AG04449 (cell line): ENCODE results near the gene PLEKHD1.

Experiments
- CTCF ChIA-PET: fragments of 350-600 bp; formaldehyde crosslinking; extraction: SDS; loops from one replicate; lab custom pipeline; 2021; ENCODE audit warnings: antibody characterized with exemption; lab: Yijun Ruan, JAX
- POLR2A ChIA-PET: fragments of 400-600, 350-600 bp; formaldehyde crosslinking; extraction: SDS; loops from one replicate; lab custom pipeline; 2020; ENCODE audit warnings: antibody characterized with exemption, inconsistent platforms; lab: Yijun Ruan, JAX
- DNase-seq: peaks from one replicate; pipeline ENCODE4 v3.0.0-alpha.2; 2010; ENCODE audit warnings: low read depth, low spot score
- H3K4me3 ChIP-seq: 2 replicates; pipeline ENCODE4 v1.5.1; 2011; ENCODE audit warnings: low read depth, mild to moderate bottlenecking, control low read depth, low read length
- TF ChIP-seq, protein P1 (sequence below): IDR thresholded peaks from one replicate; pipeline ENCODE4 v1.5.1; 2011; ENCODE audit warnings: mild to moderate bottlenecking, moderate library complexity, low read length, control low read depth, inconsistent platforms; ENCODE audit not compliant: insufficient read depth; ENCODE audit errors: missing control alignments

Gene PLEKHD1

DNA sequence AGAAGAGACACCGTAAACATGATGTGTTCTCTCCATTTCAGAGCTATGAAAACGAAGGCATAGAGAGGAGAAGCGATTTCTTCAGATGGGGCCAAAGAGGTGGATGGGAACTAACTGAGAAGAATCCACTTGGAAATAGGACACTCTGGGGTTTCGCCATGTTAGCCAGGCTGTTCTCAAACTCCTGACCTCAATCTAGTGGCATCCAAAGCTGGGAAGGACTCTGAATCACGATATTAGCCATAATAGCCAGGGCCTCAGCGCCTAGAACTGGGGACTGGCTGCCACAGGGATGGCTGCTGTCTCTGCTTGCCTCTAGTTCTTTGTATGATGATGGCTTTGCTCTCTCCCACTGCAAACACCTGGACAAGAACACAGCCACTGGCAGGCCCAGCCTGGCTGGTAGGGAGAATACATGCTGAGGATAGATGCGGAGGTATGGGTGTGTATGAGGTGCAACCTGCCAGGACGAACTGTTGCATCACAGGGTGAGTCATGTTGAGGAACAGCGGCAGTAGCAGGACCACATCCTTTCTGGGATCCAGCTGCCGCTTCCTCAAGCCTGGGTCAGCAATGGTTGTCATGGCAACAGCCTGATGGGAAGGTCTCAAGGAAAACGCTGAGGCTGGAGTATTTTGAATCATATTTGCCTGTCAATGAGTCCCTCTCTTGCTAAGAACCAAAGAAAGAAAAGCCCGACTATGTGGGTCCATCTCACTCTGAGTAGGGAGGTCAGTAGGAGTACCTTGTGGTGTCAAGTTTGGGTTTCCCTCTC is 59.0 kb downstream of the PLEKHD1 start:
- H3K4me3 ChIP-seq: no peak overlapping the region
- CTCF ChIA-PET: interaction anchor here (0.9 to 5.8 kb wide), 7 partner anchors 8 to 301 kb away, joined by 3 to 32 read pairs (median 3); partner anchors contain the start of gene CCDC177
- TF ChIP-seq, protein P1, sequence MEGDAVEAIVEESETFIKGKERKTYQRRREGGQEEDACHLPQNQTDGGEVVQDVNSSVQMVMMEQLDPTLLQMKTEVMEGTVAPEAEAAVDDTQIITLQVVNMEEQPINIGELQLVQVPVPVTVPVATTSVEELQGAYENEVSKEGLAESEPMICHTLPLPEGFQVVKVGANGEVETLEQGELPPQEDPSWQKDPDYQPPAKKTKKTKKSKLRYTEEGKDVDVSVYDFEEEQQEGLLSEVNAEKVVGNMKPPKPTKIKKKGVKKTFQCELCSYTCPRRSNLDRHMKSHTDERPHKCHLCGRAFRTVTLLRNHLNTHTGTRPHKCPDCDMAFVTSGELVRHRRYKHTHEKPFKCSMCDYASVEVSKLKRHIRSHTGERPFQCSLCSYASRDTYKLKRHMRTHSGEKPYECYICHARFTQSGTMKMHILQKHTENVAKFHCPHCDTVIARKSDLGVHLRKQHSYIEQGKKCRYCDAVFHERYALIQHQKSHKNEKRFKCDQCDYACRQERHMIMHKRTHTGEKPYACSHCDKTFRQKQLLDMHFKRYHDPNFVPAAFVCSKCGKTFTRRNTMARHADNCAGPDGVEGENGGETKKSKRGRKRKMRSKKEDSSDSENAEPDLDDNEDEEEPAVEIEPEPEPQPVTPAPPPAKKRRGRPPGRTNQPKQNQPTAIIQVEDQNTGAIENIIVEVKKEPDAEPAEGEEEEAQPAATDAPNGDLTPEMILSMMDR: no peak
- DNase-seq: no peak
- POLR2A ChIA-PET: no interaction called here

DNA sequence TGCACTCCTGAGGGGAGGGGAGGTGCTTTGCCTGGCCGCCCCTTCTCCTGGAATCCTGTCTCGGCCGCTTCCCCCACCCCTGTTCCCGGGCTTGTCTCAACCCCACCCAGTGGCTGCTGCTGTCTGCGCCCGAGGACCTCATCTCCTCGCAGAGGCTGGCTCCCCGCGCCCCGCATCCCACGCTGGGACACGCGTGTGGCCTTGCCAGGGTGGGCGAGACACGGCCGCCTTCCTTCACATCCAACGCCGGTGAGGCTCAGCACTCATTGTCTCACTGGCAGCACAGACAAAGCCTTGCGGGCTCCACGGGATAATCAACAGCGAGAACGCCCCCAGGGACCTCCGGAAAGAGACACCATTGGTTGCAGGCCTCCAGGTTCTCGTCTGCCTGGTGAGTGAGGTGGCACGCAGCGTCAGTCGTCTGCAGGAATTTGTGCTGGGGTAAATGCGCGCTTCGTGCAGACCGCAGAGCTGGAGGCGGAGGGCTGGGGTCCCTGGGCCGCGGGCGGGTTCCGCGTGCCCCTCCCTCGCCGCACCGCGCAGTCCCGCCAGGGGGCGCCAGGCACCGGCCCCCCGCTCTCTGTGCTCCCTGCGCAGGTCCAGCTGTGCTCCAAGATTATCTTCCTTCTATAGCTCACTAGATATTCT is 63.3 kb downstream of the PLEKHD1 start:
- DNase-seq: no peak
- CTCF ChIA-PET: interaction anchor here (0.8 to 5.8 kb wide), 16 partner anchors 8 to 307 kb away, joined by 3 to 32 read pairs (median 4); partner anchors contain the start of gene CCDC177
- peak overlapping the region; percentile 29 for H3K4me3 ChIP-seq
- POLR2A ChIA-PET: no interaction called here
- TF ChIP-seq, protein P1: peak; percentile 68

DNA sequence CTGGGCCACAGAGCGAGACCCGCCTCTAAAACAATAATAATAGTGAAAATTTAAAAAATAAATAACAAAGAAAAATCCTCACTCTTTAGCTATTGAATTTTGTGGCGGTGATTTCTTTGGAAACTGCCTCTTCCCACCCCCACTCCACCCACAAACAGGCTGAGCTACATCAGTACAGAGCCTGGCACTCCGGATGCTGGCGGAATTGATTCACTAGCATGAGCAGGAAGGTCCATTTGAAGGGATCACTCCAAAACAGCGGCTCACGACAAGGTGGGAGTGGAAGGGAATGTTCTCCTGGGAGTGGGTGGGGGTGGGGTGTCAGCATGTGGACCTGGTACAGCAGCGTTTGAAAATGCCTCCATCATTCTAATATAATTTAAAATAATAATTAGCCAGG is 64.0 kb downstream of the PLEKHD1 start:
- CTCF ChIA-PET: interaction anchor here (0.8 to 5.8 kb wide), 16 partner anchors 9 to 308 kb away, joined by 3 to 32 read pairs (median 4); partner anchors contain the start of gene CCDC177

DNA sequence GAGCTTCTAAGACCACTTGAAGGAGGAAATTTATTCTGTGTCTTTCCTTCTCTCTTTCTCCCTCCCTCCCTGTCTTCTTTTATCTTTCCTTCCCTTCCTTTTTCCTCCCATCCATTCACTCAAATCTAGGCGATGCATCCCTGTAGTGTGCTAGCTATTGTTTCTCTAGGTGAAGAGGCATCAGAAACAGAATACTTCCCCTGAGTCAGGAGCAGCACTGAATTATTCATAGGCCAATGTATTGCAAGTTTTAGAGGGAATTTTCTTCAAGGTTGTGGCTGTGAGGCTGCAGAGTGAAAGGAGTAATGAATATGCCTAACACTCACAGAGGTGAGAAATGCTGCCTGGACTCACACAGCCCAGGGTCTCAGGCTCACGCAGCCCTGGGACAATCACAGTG is 67.0 kb downstream of the PLEKHD1 start:
- ChIA-PET CTCF (no interaction called here), POLR2A (no interaction called here)
- H3K4me3 ChIP-seq: no peak overlapping the region
- no peak for DNase-seq
- TF ChIP-seq, protein P1: no peak

More for the DNA sequence above, 64.0 kb downstream of the PLEKHD1 start:
- TF ChIP-seq, protein P1: no peak
- POLR2A ChIA-PET: no interaction called here
- no peak for DNase-seq
- H3K4me3 ChIP-seq: no peak overlapping the region

DNA sequence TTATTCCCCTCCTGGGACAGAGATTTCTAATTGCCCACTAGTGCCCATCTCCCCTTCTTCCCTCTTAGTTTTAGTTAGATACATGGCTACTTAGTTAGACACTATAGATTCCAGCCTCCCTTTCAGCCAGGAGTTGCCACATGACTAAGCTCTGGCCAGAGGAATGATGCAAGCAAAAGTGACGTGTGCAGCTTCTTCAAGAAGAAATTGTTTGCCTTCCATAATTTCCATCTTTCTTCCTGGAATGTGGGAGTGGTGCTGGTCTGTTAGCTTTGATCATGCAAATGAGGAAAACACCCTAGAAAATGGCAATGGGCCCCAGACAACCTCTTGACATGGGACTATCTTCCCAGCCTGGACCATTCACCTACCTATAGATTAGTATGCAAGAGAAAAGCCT is 68.7 kb downstream of the PLEKHD1 start:
- ChIA-PET CTCF (interaction anchor here (1.0 kb wide), 1 partner anchor 174 kb away, joined by 3 read pairs; no protein-coding TSS in a partner anchor), POLR2A (no interaction called here)
- no peak for DNase-seq
- TF ChIP-seq, protein P1: no peak
- no peak overlapping the region for H3K4me3 ChIP-seq

DNA sequence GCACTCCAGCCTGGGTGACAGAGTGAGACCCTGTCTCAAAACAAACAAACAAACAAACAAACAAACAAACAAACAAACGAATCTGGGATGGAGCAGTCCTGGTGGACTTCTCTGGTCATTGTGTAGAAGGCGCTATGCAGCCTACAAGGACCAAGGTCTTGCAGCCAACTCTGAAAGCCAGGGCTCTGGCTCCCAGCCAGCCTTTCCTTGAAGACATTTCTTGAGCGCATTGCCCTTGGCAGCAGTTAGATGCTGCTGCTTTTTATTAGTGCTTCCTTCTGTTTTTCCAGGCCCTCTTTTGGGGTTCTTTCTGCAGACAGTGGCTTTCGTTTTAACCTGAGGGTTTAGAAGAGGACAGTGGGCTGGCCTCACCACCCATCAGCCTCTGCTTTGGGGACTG is 70.0 kb downstream of the PLEKHD1 start:
- ChIA-PET POLR2A (no interaction called here), CTCF (interaction anchor here (1.8 kb wide), 1 partner anchor 19 kb away, joined by 8 read pairs; no protein-coding TSS in a partner anchor)
- TF ChIP-seq, protein P1: no peak
- DNase-seq: no peak
- H3K4me3 ChIP-seq: no peak overlapping the region
